IPS-20b (cell line): ENCODE data around the gene SPON1.

Experiments
- H3K27ac ChIP-seq: one replicate; pipeline ENCODE4 v1.5.1; 2013; ENCODE audit warnings: low read length
- H3K27me3 ChIP-seq: 2 replicates; pipeline ENCODE4 v1.6.1; 2013; ENCODE audit warnings: mild to moderate bottlenecking, low read length, inconsistent platforms; ENCODE audit not compliant: insufficient read depth
- H3K36me3 ChIP-seq: 2 replicates; pipeline ENCODE4 v1.6.1; 2013; ENCODE audit warnings: low read depth, mild to moderate bottlenecking, inconsistent platforms, low read length, moderate library complexity; ENCODE audit not compliant: insufficient read depth
- H3K4me1 ChIP-seq: 2 replicates; pipeline ENCODE4 v1.6.1; 2013; ENCODE audit warnings: mild to moderate bottlenecking, control low read depth, inconsistent platforms, low read length, moderate library complexity; ENCODE audit not compliant: insufficient read depth
- H3K4me3 ChIP-seq: 2 replicates; pipeline ENCODE4 v1.5.1; 2013; ENCODE audit warnings: mild to moderate bottlenecking, low read length, inconsistent platforms
- H3K9ac ChIP-seq: 2 replicates; pipeline ENCODE4 v1.6.1; 2013; ENCODE audit warnings: low read depth, mild to moderate bottlenecking, inconsistent platforms, low read length, moderate library complexity
- H3K9me3 ChIP-seq: 2 replicates; pipeline ENCODE4 v1.6.1; 2013; ENCODE audit warnings: mild to moderate bottlenecking, low read depth, low read length, inconsistent platforms; ENCODE audit not compliant: insufficient read depth

SPON1 gene

DNA sequence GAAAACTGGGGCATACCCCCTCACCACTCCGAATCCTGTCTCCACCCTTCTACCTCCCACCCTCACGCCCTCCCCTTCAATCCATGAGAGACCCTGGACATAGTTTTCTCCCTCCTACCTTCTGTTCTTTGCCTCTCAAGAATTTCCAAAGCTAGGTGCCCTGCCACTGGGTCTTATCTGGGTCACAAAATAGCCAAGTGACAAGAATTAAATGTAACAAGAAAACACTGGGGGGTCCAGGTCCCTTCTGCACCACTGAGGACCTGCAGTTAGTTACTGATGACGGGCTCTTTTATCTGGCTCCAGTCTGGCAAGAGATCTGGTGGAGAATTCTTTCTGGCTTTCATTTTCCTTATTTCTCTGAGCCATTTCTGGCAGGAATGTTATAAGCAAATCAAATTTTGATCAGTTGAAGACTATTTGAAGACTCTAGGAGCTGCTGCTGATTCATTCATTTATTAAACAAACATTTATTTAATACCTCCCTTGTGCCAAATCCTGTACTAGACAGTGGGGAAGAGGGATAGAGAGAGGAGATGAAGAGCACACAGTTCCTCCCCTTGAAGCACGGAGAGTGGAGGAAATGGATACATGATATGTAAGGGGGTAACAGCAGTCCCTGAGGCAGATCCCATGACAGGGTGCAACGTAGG lies 261.2 kb downstream of the SPON1 start:
- Histone ChIP-seq H3K27ac (no peak overlapping the region), H3K36me3 (no peaks in the 10 kb centered on the region), H3K4me3 (no peak overlapping the region), H3K4me1 (peaks cover 7% of the 10 kb centered on the region; the same call in 1 of the 2 replicates), H3K27me3 (no peaks in the 10 kb centered on the region), H3K9me3 (peaks cover 7% of the 10 kb centered on the region; the same call in 1 of the 2 replicates), H3K9ac (no peak overlapping the region)

DNA sequence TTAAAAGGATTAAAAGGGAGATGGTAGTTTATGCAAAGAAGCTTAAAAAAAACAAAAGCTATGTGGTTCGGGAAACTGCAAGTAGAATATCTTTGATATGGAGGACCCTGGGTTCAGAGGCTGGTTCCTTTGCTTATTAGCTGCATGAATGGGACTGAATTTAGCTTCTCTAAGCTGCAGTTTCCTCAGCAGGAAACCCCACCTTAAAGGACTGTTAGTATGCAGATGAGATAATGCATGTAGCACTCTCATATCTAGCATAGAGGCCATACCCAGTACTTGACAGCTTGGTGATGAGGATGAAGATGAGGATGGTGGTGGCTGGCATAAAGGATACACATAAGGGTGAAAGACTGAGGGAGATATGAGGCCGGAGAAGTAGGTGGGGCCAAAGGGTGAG lies 261.9 kb downstream of the SPON1 start:
- H3K27ac ChIP-seq: no peak overlapping the region
- H3K4me3 ChIP-seq: no peak overlapping the region
- H3K27me3 ChIP-seq: no peaks in the 10 kb centered on the region

DNA sequence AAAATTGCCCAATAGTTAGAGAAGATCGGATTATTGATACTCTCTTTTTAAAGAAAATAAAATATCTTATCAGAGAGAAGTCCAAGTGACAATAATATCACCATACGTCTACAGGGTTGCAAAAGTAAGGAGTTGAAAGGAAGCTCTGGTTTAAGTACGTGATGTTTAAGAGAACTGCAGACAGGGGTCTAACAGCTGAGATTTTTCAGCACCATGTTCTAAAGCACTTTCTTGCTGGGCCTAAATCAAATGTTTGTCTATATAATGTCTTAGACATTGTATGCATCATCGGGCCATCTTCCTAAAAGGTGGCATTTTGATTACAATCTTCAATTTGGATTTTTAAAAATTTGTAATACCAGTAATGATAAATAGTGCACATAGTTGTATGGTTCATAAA lies 263.1 kb downstream of the SPON1 start:
- Histone ChIP-seq H3K27me3 (no peaks in the 10 kb centered on the region), H3K27ac (no peak overlapping the region), H3K36me3 (no peaks in the 10 kb centered on the region), H3K4me1 (peaks cover 24% of the 10 kb centered on the region; the same call in 1 of the 2 replicates), H3K9me3 (peaks cover 7% of the 10 kb centered on the region; the same call in 1 of the 2 replicates), H3K4me3 (no peak overlapping the region), H3K9ac (no peak overlapping the region)

More for the DNA sequence above, 261.9 kb downstream of the SPON1 start:
- no peaks in the 10 kb centered on the region for H3K36me3 ChIP-seq
- H3K9me3 ChIP-seq: peaks cover 7% of the 10 kb centered on the region; the same call in 1 of the 2 replicates
- H3K4me1 ChIP-seq: peaks cover 13% of the 10 kb centered on the region; the same call in 1 of the 2 replicates
- no peak overlapping the region for H3K9ac ChIP-seq

DNA sequence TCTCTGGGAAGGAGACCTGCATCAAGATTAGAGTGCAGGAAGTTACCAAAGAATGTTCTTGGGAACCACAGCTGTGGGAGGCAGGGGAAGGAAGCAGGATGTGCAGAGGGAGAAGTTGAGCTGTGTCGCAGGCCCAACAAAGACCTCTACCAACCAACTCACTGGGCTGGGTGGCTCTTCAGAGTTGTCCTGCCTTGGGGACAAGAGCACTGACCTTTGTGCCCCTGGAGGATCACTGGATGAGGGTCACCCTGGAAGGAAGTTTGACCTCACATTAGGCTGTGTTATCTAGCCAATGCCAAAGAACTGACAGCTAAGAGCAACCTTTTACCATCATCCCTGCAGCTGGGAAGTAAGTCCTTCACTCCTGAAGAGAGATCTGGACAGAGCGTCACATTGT lies 265.8 kb downstream of the SPON1 start:
- H3K36me3 ChIP-seq: no peaks in the 10 kb centered on the region
- no peak overlapping the region for H3K27ac ChIP-seq
- peaks cover 29% of the 10 kb centered on the region; the same call in 1 of the 2 replicates for H3K4me1 ChIP-seq
- H3K9me3 ChIP-seq: peaks cover 7% of the 10 kb centered on the region; the same call in 1 of the 2 replicates
- H3K9ac ChIP-seq: no peak overlapping the region
- H3K4me3 ChIP-seq: no peak overlapping the region
- H3K27me3 ChIP-seq: no peaks in the 10 kb centered on the region

DNA sequence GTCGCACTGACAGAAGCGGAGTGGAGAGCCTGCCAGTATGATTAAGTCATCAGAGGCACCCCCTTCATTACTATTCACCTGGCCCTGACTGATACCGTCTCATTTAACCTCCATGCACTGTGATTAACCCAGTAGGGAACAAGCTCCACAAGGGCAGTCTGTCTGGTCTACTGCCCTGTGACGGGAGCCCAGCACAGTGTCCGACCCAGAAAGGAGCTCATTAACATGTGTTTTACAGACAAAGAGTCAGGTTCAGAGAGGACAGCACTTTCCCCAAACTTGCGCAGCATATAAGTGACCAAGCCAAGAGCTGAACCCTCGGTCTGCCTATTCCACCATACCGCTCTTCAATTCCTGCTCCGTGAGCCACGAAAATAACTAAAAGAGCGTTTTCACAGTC lies 266.9 kb downstream of the SPON1 start:
- peaks cover 23% of the 10 kb centered on the region; the same call in 1 of the 2 replicates for H3K4me1 ChIP-seq
- H3K27ac ChIP-seq: no peak overlapping the region
- H3K27me3 ChIP-seq: no peaks in the 10 kb centered on the region
- peaks cover 7% of the 10 kb centered on the region; the same call in 1 of the 2 replicates for H3K9me3 ChIP-seq
- H3K9ac ChIP-seq: peak overlapping the region; percentile 6; the same call in 1 of the 2 replicates
- peak overlapping the region; percentile 34; the same call in 1 of the 2 replicates for H3K4me3 ChIP-seq
- H3K36me3 ChIP-seq: no peaks in the 10 kb centered on the region

DNA sequence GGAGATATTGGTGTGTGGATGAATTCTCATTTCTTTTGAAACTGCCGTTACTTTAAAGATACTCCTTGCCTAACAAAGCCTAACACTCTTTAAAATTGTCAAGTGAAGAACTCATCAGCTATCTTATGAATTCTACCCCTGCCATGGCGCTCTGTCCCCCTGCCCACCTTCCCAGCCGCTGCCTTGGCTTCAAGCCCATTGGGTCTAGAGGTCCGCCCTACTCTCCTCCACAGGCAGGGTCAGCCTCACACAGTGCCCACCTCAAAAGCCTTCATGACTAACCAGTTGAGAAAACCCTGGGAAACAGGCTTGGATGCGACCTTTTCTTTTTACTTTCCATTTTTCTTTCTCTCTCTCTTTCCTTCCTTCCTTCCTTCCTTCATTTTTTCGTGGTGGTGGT lies 267.9 kb downstream of the SPON1 start:
- Histone ChIP-seq H3K4me3 (peak overlapping the region; percentile 34; the same call in 1 of the 2 replicates), H3K36me3 (no peaks in the 10 kb centered on the region), H3K27ac (no peak overlapping the region), H3K9ac (no peak overlapping the region), H3K4me1 (peaks cover 21% of the 10 kb centered on the region; the same call in 1 of the 2 replicates), H3K9me3 (peaks cover 7% of the 10 kb centered on the region; the same call in 1 of the 2 replicates), H3K27me3 (no peaks in the 10 kb centered on the region)

DNA sequence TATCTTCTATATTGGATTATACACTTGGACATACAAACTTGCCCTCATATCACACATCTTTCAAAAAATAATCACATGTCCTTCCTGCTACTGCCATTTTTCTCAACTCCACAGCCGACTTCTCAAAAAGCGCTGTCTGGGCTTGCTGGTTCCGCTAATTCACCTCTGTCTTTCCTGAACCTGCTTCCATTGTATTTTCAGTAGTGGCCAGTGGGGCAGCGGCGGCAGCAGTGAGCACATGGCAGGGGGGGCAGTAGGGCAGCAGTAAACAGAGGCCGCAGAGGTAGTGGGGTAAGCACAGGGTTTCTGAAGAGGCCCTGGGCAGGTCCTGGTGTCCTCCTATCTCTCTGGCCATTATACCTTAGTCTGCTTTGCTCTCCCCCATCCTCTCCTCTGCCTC lies 270.1 kb downstream of the SPON1 start:
- H3K27ac ChIP-seq: no peak overlapping the region
- H3K36me3 ChIP-seq: no peaks in the 10 kb centered on the region
- no peaks in the 10 kb centered on the region for H3K9me3 ChIP-seq
- no peaks in the 10 kb centered on the region for H3K27me3 ChIP-seq
- H3K4me1 ChIP-seq: peaks cover 21% of the 10 kb centered on the region; the same call in 1 of the 2 replicates
- no peak overlapping the region for H3K9ac ChIP-seq
- no peak overlapping the region for H3K4me3 ChIP-seq

DNA sequence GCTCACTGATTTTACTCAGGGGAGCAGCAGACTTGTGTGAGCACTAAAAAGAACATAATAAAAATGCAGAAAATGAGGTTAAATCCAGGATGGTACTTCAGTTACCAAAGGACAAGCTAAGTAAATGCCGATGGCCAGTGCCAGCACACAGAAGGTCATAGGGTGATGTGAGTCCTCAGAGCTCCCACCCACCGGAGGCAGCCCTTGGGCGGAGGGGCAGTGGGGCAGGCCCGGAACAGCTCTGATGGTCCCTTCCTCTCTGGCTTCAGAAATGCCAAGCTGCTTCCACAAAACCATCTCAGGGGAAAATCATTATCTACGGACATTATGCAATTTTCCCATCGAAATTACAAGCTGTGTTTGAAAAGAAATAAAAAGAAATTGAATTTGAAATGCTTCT lies 271.9 kb downstream of the SPON1 start:
- no peaks in the 10 kb centered on the region for H3K27me3 ChIP-seq
- H3K27ac ChIP-seq: no peak overlapping the region
- peaks cover 15% of the 10 kb centered on the region; the same call in 1 of the 2 replicates for H3K4me1 ChIP-seq
- no peaks in the 10 kb centered on the region for H3K9me3 ChIP-seq
- no peaks in the 10 kb centered on the region for H3K36me3 ChIP-seq
- H3K4me3 ChIP-seq: no peak overlapping the region
- no peak overlapping the region for H3K9ac ChIP-seq

DNA sequence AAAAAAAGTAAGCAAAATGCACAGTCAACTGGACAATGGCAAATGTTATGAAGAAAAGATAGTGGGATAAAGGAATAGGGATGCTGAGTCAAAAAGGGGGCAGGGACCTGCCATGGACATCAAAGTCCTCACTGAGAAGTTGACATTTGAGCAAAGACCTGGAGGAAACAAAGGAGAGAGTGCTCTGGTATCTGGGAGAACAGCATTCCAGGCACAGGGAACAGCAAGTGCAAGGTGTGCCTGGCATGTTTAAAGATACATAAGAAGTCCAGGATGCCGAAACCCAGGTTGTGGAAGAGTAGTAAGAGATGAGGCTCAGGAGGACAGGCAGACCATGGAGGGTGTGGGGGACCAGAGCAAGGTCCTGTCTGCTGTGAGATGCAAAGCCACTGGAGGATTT lies 273.2 kb downstream of the SPON1 start:
- Histone ChIP-seq H3K36me3 (no peaks in the 10 kb centered on the region), H3K9me3 (no peaks in the 10 kb centered on the region), H3K4me1 (0 out of 2 replicates have a peak, but pooled peaks cover 5% of the 10 kb centered on the region), H3K4me3 (no peak overlapping the region), H3K27me3 (no peaks in the 10 kb centered on the region), H3K9ac (no peak overlapping the region), H3K27ac (no peak overlapping the region)

DNA sequence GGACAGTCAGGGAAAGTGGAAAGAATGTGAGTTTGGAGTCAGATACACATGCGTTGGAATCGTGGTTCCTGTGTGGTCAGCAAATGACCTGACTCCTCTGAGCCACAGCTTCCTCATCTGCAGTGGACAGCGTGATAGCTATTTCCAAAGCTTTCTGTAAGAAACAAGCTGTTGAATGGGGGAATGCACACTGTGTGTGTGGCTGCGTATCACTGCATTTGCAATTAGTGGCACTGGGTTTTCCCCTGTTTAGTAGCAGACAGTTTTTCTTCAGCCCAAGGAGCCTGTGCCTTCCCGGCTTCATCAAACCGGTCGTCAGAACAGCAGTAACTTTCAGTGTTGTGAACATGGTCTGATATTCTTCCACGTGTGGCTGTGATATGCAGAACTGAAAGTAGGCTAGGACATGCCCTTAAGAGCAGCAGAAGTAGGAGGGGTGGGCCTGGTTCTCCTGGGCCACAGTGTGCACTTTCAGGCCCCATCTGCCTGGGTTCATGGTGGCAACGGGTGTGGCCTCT lies 275.0 kb downstream of the SPON1 start:
- Histone ChIP-seq H3K9me3 (no peaks in the 10 kb centered on the region), H3K4me1 (0 out of 2 replicates have a peak, but pooled peaks cover under 1% of the 10 kb centered on the region), H3K36me3 (no peaks in the 10 kb centered on the region), H3K4me3 (no peak overlapping the region), H3K27ac (no peak overlapping the region), H3K9ac (no peak overlapping the region), H3K27me3 (no peaks in the 10 kb centered on the region)

DNA sequence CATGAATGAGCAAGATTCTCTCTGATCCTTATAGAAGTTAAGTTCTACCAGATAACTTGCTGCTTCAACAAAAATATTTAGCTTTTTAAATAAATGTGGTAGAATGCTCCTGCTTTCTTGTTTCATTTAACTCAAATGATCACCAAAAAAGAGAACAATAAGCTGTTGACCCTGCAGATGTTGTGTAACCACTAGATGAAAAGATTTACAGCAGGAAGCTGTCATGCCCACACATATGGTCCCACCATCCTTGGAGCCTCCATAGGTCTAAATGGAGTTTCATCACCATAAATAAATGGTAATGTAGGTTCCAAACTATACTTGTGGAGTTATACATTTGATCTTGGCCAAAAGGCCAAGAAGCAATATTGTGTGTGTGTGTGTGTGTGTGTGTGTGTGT lies 277.7 kb downstream of the SPON1 start:
- H3K4me3 ChIP-seq: no peak overlapping the region
- no peak overlapping the region for H3K27ac ChIP-seq
- H3K36me3 ChIP-seq: no peaks in the 10 kb centered on the region
- H3K27me3 ChIP-seq: no peaks in the 10 kb centered on the region
- no peaks in the 10 kb centered on the region for H3K4me1 ChIP-seq
- H3K9ac ChIP-seq: no peak overlapping the region
- H3K9me3 ChIP-seq: no peaks in the 10 kb centered on the region

DNA sequence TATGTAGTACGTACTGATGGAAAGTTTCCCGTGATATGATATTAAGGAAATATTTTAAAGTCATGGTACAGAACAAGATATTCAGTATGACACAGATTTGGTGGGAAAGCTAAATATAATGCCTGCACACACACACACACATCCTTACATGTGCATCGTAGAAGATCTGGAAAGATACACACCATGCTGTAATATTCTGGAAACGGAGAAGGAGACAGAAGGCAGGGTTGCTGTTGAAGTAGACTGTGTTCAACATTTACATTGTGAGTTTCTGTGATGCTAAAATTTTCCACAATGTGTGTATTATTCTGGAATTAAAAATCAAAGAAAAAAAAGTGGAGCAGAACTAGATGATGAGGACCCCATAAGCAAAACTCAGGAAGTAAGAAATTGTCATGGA lies 278.4 kb downstream of the SPON1 start:
- no peak overlapping the region for H3K27ac ChIP-seq
- H3K27me3 ChIP-seq: no peaks in the 10 kb centered on the region
- H3K4me3 ChIP-seq: no peak overlapping the region
- no peaks in the 10 kb centered on the region for H3K36me3 ChIP-seq
- no peaks in the 10 kb centered on the region for H3K4me1 ChIP-seq
- H3K9ac ChIP-seq: no peak overlapping the region
- H3K9me3 ChIP-seq: no peaks in the 10 kb centered on the region
